Suprapubic skin (tissue), 4 donors: ENCODE results near the gene PCBP3. TPM values are rescaled to one million over a fixed set of nuclear protein-coding genes. Genes with fewer than 3 reads are reported as not detected.

Experiments used
- DNase-seq, 2 donors: peaks; one replicate each; pipeline ENCODE4 v3.0.0-alpha.2; 2019; ENCODE audit warnings: low spot score in 2 of 2
- H3K27ac ChIP-seq: fragments of 200-600 bp; sonication (generic); one replicate; pipeline ENCODE4 v1.5.1; 2019
- H3K27me3 ChIP-seq: fragments of 200-600 bp; sonication (generic); one replicate; pipeline ENCODE4 v1.5.1; 2019
- H3K36me3 ChIP-seq: fragments of 200-600 bp; sonication (generic); one replicate; pipeline ENCODE4 v1.5.1; 2019
- H3K4me1 ChIP-seq: fragments of 200-600 bp; sonication (generic); one replicate; pipeline ENCODE4 v1.5.1; 2019
- H3K4me3 ChIP-seq: fragments of 200-600 bp; sonication (generic); one replicate; pipeline ENCODE4 v1.5.1; 2019; ENCODE audit warnings: mild to moderate bottlenecking
- H3K9me3 ChIP-seq: fragments of 200-600 bp; sonication (generic); one replicate; pipeline ENCODE4 v1.5.1; 2019
- CTCF ChIP-seq, 2 donors: fragments of 200-600 bp in 1 of 2; fragments of 450-650 bp in 1 of 2; sonication (generic) in 1 of 2; IDR thresholded peaks; one replicate each; pipeline ENCODE4 v1.5.1; 2016 to 2019; ENCODE audit warnings: antibody characterized with exemption in 2 of 2, mild to moderate bottlenecking in 1 of 2, moderate library complexity in 1 of 2
- EP300 ChIP-seq: sonication (generic); formaldehyde crosslinking; IDR thresholded peaks from one replicate; pipeline ENCODE4 v1.6.1; 2017; ENCODE audit warnings: antibody characterized with exemption
- POLR2A ChIP-seq, 2 donors: fragments of 450-650 bp; IDR thresholded peaks; one replicate each; pipeline ENCODE4 v1.6.1; 2017; ENCODE audit warnings: antibody characterized with exemption in 2 of 2, mild to moderate bottlenecking in 2 of 2, moderate library complexity in 2 of 2
- POLR2AphosphoS5 ChIP-seq, 3 donors: sonication (generic); formaldehyde crosslinking; IDR thresholded peaks; one replicate each; pipeline ENCODE4 v1.6.1; 2017; ENCODE audit warnings: antibody characterized with exemption in 3 of 3
- WGBS: methylation state at CpG from one replicate; pipeline ENCODE4 v1.1.5; 2018; 5-methylcytosine and 5-hydroxymethylcytosine counted together
- total RNA-seq, 4 donors: library from RNA; depleted of rRNA; stranded (reverse); fragments of >200 nt; gene quantifications; one replicate each; pipeline ENCODE4 v1.1.0, GENCODE V29; 2016

PCBP3 gene
- total RNA-seq, 4 donors from 2014 or later: 0.97 to 7.3 (median 2.7) TPM

GRCh38 chr21:45821315-45821962 lies 177.9 kb downstream of the PCBP3 start:
- no peak for TF ChIP-seq POLR2A (IDR thresholded peaks at IDR 0.05)
- TF ChIP-seq EP300: no peak
- TF ChIP-seq CTCF (IDR thresholded peaks at IDR 0.05): no peak
- no peak for TF ChIP-seq POLR2AphosphoS5 (IDR thresholded peaks at IDR 0.05)
- peaks cover 28% of the 10 kb centered on the region for H3K27me3 ChIP-seq
- no peak overlapping the region for H3K4me3 ChIP-seq
- H3K27ac ChIP-seq: no peak overlapping the region
- no peaks in the 10 kb centered on the region for H3K9me3 ChIP-seq
- WGBS: 47% methylated on average over 16 of the region's 16 CpGs
- no peaks in the 10 kb centered on the region for H3K36me3 ChIP-seq
- no peak for DNase-seq
- peaks cover 3% of the 10 kb centered on the region for H3K4me1 ChIP-seq

GRCh38 chr21:45821998-45822397 lies 178.5 kb downstream of the PCBP3 start:
- Histone ChIP-seq H3K36me3 (no peaks in the 10 kb centered on the region), H3K4me3 (no peak overlapping the region), H3K9me3 (no peaks in the 10 kb centered on the region), H3K27ac (no peak overlapping the region), H3K27me3 (peaks cover 28% of the 10 kb centered on the region), H3K4me1 (peaks cover 3% of the 10 kb centered on the region)
- 82% methylated on average over 9 of the region's 9 CpGs for WGBS
- DNase-seq: no peak
- TF ChIP-seq EP300: no peak
- no peak for TF ChIP-seq POLR2A (IDR thresholded peaks at IDR 0.05)
- no peak for TF ChIP-seq CTCF (IDR thresholded peaks at IDR 0.05)
- TF ChIP-seq POLR2AphosphoS5 (IDR thresholded peaks at IDR 0.05): no peak

GRCh38 chr21:45822429-45823099 lies 179.0 kb downstream of the PCBP3 start:
- H3K4me1 ChIP-seq: peaks cover 3% of the 10 kb centered on the region
- H3K4me3 ChIP-seq: no peak overlapping the region
- TF ChIP-seq CTCF (IDR thresholded peaks at IDR 0.05) (no peak), EP300 (no peak), POLR2AphosphoS5 (IDR thresholded peaks at IDR 0.05) (no peak), POLR2A (IDR thresholded peaks at IDR 0.05) (no peak)
- H3K27me3 ChIP-seq: peaks cover 28% of the 10 kb centered on the region
- 78% methylated on average over 9 of the region's 9 CpGs for WGBS
- no peaks in the 10 kb centered on the region for H3K9me3 ChIP-seq
- H3K27ac ChIP-seq: no peak overlapping the region
- DNase-seq: no peak
- no peaks in the 10 kb centered on the region for H3K36me3 ChIP-seq

GRCh38 chr21:45823100-45823681 lies 179.7 kb downstream of the PCBP3 start:
- Histone ChIP-seq H3K27me3 (peaks cover 28% of the 10 kb centered on the region), H3K27ac (no peak overlapping the region), H3K4me3 (no peak overlapping the region), H3K4me1 (peaks cover 3% of the 10 kb centered on the region), H3K9me3 (no peaks in the 10 kb centered on the region), H3K36me3 (no peaks in the 10 kb centered on the region)
- DNase-seq: no peak
- TF ChIP-seq EP300: no peak
- WGBS: 85% methylated on average over 16 of the region's 16 CpGs

- Histone ChIP-seq H3K9me3 (no peaks in the 10 kb centered on the region), H3K4me1 (peaks cover 3% of the 10 kb centered on the region), H3K27ac (no peak overlapping the region), H3K27me3 (peaks cover 28% of the 10 kb centered on the region), H3K4me3 (no peak overlapping the region), H3K36me3 (no peaks in the 10 kb centered on the region)
- peak in 1 of 2 donors; percentile 54 for DNase-seq
- no peak for TF ChIP-seq POLR2A (IDR thresholded peaks at IDR 0.05)
- TF ChIP-seq EP300: no peak
- no peak for TF ChIP-seq POLR2AphosphoS5 (IDR thresholded peaks at IDR 0.05)
- TF ChIP-seq CTCF (IDR thresholded peaks at IDR 0.05): no peak
- whole genome bisulfite sequencing: 82% methylated on average over 7 of the region's 8 CpGs
Observed at GRCh38 chr21:45824546-45825215, 181.2 kb downstream of the PCBP3 start.
